Caco-2 (cell line): ENCODE results near the gene CNOT1. TPM values are rescaled to one million over a fixed set of nuclear protein-coding genes. Genes with fewer than 3 reads are reported as not detected.

Source experiments
- BruUV-seq: library from RNA; stranded (reverse); fragments of 400-500 nt; replicated peaks from 2 replicates; lab custom pipeline; 2021; lab: Mats Ljungman, UMichigan
- CTCF ChIA-PET: fragments of 300-600 bp; sonication (Branson Sonifier 250); formaldehyde crosslinking; loops from one replicate; lab custom pipeline; 2022; ENCODE audit warnings: antibody characterized with exemption; lab: Charles Lee
- POLR2A ChIA-PET: fragments of 300-600 bp; sonication (Branson Sonifier 250); formaldehyde crosslinking; loops from one replicate; lab custom pipeline; 2022; ENCODE audit warnings: antibody characterized with exemption; lab: Charles Lee
- DNase-seq, 2 experiments: peaks; one replicate each; pipeline versions ENCODE4 v3.0.0 to v3.0.0-alpha.2; 2020 to 2022
- H3K27me3 ChIP-seq: replicated peaks from 2 replicates; pipeline ENCODE4 v1.6.0; 2011; ENCODE audit warnings: low read length; ENCODE audit not compliant: control insufficient read depth, insufficient read depth
- H3K36me3 ChIP-seq: 2 replicates; pipeline ENCODE4 v1.5.1; 2011; ENCODE audit warnings: low read length; ENCODE audit not compliant: control insufficient read depth, insufficient read depth
- H3K4me1 ChIP-seq: fragments of 250-450 bp; sonication (Bioruptor Pico); 2 replicates; pipeline ENCODE4 v1.5.1; 2020; ENCODE audit warnings: mild to moderate bottlenecking
- H3K4me3 ChIP-seq: 2 replicates; pipeline ENCODE4 v1.5.1; 2011; ENCODE audit warnings: low read depth, mild to moderate bottlenecking, control low read depth, low read length
- H3K9me3 ChIP-seq: fragments of 250-450 bp; sonication (Bioruptor Pico); 2 replicates; pipeline ENCODE4 v1.5.1; 2020; ENCODE audit warnings: mild to moderate bottlenecking, moderate library complexity
- H3K27ac Mint-ChIP-seq: one replicate; pipeline ENCODE4 v1.8.0; 2022; ENCODE audit warnings: mixed read lengths; ENCODE audit not compliant: unreplicated experiment
- H3K27me3 Mint-ChIP-seq: one replicate; pipeline ENCODE4 v1.8.0; 2022; ENCODE audit warnings: mixed read lengths; ENCODE audit not compliant: insufficient read depth, unreplicated experiment
- H3K36me3 Mint-ChIP-seq: one replicate; pipeline ENCODE4 v1.8.0; 2022; ENCODE audit warnings: mild to moderate bottlenecking, mixed read lengths; ENCODE audit not compliant: insufficient read depth, unreplicated experiment
- H3K4me1 Mint-ChIP-seq: one replicate; pipeline ENCODE4 v1.8.0; 2022; ENCODE audit warnings: low read depth, mixed read lengths; ENCODE audit not compliant: unreplicated experiment
- H3K4me3 Mint-ChIP-seq: one replicate; pipeline ENCODE4 v1.8.0; 2022; ENCODE audit warnings: mild to moderate bottlenecking, moderate library complexity, mixed read lengths; ENCODE audit not compliant: unreplicated experiment
- H3K9me3 Mint-ChIP-seq: one replicate; pipeline ENCODE4 v1.8.0; 2022; ENCODE audit warnings: mixed read lengths; ENCODE audit not compliant: unreplicated experiment
- intact Hi-C: fragments of 100-400 bp; cut with micrococcal nuclease; formaldehyde crosslinking; loops from one replicate; pipeline ENCODE4 v1.10.0; 2022; ENCODE audit not compliant: unreplicated experiment
- total RNA-seq: library from RNA; stranded (reverse); gene quantifications from 2 replicates; pipeline ENCODE4 v1.2.3, GENCODE V29; 2022
- TF ChIP-seq, protein P1 (sequence below), 2 experiments: fragments of 200-600 bp in 1 of 2; IDR thresholded peaks; 1 replicate in 1 of 2; 2 replicates in 1 of 2; pipeline versions ENCODE4 v1.5.1 to v1.8.0; 2011 to 2022; ENCODE audit warnings: antibody characterized with exemption in 1 of 2, control low read depth in 1 of 2, inconsistent platforms in 1 of 2, low read depth in 1 of 2, low read length in 1 of 2, mild to moderate bottlenecking in 1 of 2, moderate library complexity in 1 of 2; ENCODE audit not compliant: insufficient read depth in 1 of 2, severe bottlenecking in 1 of 2, unreplicated experiment in 1 of 2

The CNOT1 gene
- total RNA-seq, 1 experiment from 2014 or later, result 413 TPM

DNA sequence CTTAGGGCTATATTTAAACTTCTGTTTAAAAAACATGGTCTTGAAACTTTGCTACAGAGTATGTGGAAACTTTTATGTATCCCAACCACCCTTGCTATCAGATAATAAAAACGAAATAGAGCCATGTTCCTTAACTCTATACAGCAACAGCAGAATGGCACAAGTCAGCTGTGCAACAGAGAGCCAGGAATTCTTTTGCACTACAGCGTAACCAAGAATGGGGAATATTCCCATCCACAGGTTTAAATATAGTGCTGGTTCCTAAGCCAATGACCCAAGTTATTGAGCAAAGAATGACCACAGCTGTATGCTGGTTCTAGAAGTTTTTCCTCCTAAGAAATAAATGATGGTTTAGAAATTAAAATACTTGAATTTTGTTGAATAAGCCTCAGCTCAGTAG, 81.2 kb downstream of the CNOT1 start:
- Mint-ChIP-seq H3K4me3 (no peak overlapping the region), H3K27ac (no peak overlapping the region), H3K36me3 (peaks cover 93% of the 10 kb centered on the region), H3K9me3 (no peaks in the 10 kb centered on the region), H3K27me3 (no peaks in the 10 kb centered on the region), H3K4me1 (no peaks in the 10 kb centered on the region)
- Histone ChIP-seq H3K27me3 (no peaks in the 10 kb centered on the region), H3K4me3 (no peak overlapping the region), H3K9me3 (no peaks in the 10 kb centered on the region), H3K4me1 (no peaks in the 10 kb centered on the region), H3K36me3 (peaks cover 9% of the 10 kb centered on the region)
- no peak for DNase-seq
- intact Hi-C loops, result no loop called here
- ChIA-PET CTCF (interaction anchor here (1.0 kb wide), 1 partner anchor 113 kb away, joined by 4 read pairs; no protein-coding TSS in a partner anchor), POLR2A (no interaction called here)
- TF ChIP-seq, protein P1, sequence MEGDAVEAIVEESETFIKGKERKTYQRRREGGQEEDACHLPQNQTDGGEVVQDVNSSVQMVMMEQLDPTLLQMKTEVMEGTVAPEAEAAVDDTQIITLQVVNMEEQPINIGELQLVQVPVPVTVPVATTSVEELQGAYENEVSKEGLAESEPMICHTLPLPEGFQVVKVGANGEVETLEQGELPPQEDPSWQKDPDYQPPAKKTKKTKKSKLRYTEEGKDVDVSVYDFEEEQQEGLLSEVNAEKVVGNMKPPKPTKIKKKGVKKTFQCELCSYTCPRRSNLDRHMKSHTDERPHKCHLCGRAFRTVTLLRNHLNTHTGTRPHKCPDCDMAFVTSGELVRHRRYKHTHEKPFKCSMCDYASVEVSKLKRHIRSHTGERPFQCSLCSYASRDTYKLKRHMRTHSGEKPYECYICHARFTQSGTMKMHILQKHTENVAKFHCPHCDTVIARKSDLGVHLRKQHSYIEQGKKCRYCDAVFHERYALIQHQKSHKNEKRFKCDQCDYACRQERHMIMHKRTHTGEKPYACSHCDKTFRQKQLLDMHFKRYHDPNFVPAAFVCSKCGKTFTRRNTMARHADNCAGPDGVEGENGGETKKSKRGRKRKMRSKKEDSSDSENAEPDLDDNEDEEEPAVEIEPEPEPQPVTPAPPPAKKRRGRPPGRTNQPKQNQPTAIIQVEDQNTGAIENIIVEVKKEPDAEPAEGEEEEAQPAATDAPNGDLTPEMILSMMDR (IDR thresholded peaks at IDR 0.05; ENCODE audit: insufficient read depth in 1 of 2, low read depth in 1 of 2, low read length in 1 of 2, severe bottlenecking in 1 of 2, unreplicated experiment in 1 of 2), result no peak
- no TSS peak for BruUV-seq

DNA sequence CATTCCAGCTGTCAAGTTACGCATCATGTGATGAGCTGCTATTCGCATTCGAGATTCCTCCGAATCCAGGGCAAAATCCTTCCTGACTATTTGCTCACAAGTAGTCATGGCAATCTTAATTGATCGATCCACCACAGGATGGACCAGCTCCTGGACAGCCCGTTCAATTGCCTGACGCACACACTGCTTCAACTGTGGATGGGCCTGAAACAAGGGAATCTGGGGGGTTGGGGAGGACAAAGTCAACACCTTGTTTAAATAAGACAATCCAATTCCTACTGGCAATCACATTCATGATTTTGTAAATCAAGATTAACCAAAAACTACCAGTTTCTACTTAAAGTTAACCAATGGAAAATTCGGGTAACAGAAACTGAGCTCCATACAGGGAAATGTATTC, 85.9 kb downstream of the CNOT1 start:
- H3K4me1 ChIP-seq, result no peaks in the 10 kb centered on the region
- H3K27me3 Mint-ChIP-seq, result no peaks in the 10 kb centered on the region
- no peaks in the 10 kb centered on the region for H3K9me3 Mint-ChIP-seq
- no peak overlapping the region for H3K4me3 Mint-ChIP-seq
- no peak overlapping the region for H3K27ac Mint-ChIP-seq
- TF ChIP-seq, protein P1 (IDR thresholded peaks at IDR 0.05; ENCODE audit: insufficient read depth in 1 of 2, low read depth in 1 of 2, low read length in 1 of 2, severe bottlenecking in 1 of 2, unreplicated experiment in 1 of 2), result no peak
- H3K4me3 ChIP-seq, result no peak overlapping the region
- CTCF ChIA-PET, result no interaction called here
- no peak for DNase-seq
- no peaks in the 10 kb centered on the region for H3K27me3 ChIP-seq
- no TSS peak for BruUV-seq
- peaks cover 95% of the 10 kb centered on the region for H3K36me3 Mint-ChIP-seq
- H3K9me3 ChIP-seq, result no peaks in the 10 kb centered on the region
- POLR2A ChIA-PET, result no interaction called here
- H3K36me3 ChIP-seq, result peaks cover 11% of the 10 kb centered on the region
- H3K4me1 Mint-ChIP-seq, result no peaks in the 10 kb centered on the region
- intact Hi-C loops, result no loop called here

DNA sequence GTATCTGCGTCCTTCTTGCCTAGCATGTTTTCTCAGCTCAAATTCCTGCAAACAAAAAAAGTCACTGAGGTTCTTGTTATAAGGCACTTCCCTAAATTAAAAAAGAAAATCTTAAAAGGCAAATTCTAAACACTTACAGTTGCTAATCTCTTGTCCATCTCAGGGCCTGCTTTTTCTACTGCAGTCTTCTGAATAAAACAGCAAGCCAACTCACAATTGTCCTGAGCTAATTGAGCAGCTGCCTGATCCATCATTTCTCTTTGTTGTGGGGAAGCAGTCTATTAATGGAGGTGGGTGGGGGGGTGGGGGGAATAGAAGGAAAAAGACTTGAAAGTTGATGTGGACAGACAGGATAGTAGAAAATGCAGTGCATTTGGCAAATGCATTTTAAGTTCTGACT, 87.3 kb downstream of the CNOT1 start:
- no peaks in the 10 kb centered on the region for H3K4me1 Mint-ChIP-seq
- H3K27me3 Mint-ChIP-seq, result no peaks in the 10 kb centered on the region
- no peak overlapping the region for H3K27ac Mint-ChIP-seq
- TF ChIP-seq, protein P1 (IDR thresholded peaks at IDR 0.05; ENCODE audit: insufficient read depth in 1 of 2, low read depth in 1 of 2, low read length in 1 of 2, severe bottlenecking in 1 of 2, unreplicated experiment in 1 of 2), result no peak
- no TSS peak for BruUV-seq
- H3K36me3 ChIP-seq, result peaks cover 13% of the 10 kb centered on the region
- no peak overlapping the region for H3K4me3 ChIP-seq
- POLR2A ChIA-PET, result no interaction called here
- no peaks in the 10 kb centered on the region for H3K27me3 ChIP-seq
- CTCF ChIA-PET, result no interaction called here
- intact Hi-C loops, result no loop called here
- 0 out of 2 replicates have a peak, but pooled peaks cover 4% of the 10 kb centered on the region for H3K4me1 ChIP-seq
- no peaks in the 10 kb centered on the region for H3K9me3 Mint-ChIP-seq
- H3K9me3 ChIP-seq, result no peaks in the 10 kb centered on the region
- DNase-seq, result no peak
- peaks cover 96% of the 10 kb centered on the region for H3K36me3 Mint-ChIP-seq
- H3K4me3 Mint-ChIP-seq, result no peak overlapping the region
